GM21723 (cell line): ENCODE results near the gene PIM1.
"Not testable (repeated sequence)": the region's sequence is repeated elsewhere in the genome, so short reads cannot be mapped to it uniquely, and the experiment has no call there.

Experiments used
- ATAC-seq: cut with Tn5 transposase; IDR thresholded peaks from one replicate; pipeline ENCODE4 v1.9.1; 2021; ENCODE audit warnings: mild to moderate bottlenecking, moderate library complexity; ENCODE audit not compliant: unreplicated experiment

Gene PIM1

GRCh38 chr6:37169496-37170272 lies at the start of gene PIM1:
Gene PIM1 (plus strand): TSS chr6:37170152. CDS start chr6:37170576, 424 bp downstream.
- peak; percentile 54 for ATAC-seq

- ATAC-seq, result no peak
Measured at GRCh38 chr6:37121556-37121955, 48.4 kb upstream of the PIM1 start.

- ATAC-seq, result no peak
Measured at GRCh38 chr6:37122861-37123260, 47.1 kb upstream of the PIM1 start.

- no peak for ATAC-seq
Measured at GRCh38 chr6:37123957-37124729, 45.8 kb upstream of the PIM1 start.

- no peak for ATAC-seq
Measured at GRCh38 chr6:37125774-37126492, 44.0 kb upstream of the PIM1 start.

- ATAC-seq, result no peak
Measured at GRCh38 chr6:37126493-37126958, 43.4 kb upstream of the PIM1 start.

- ATAC-seq, result no peak
Measured at GRCh38 chr6:37126961-37127616, 42.9 kb upstream of the PIM1 start.

- ATAC-seq, result no peak
Measured at GRCh38 chr6:37127961-37128862, 41.7 kb upstream of the PIM1 start.

GRCh38 chr6:37128863-37129443 lies 41.0 kb upstream of the PIM1 start:
- ATAC-seq, result not testable (repeated sequence)

- no peak for ATAC-seq
Measured at GRCh38 chr6:37129566-37129965, 40.4 kb upstream of the PIM1 start.

GRCh38 chr6:37130704-37131103 lies 39.2 kb upstream of the PIM1 start:
- ATAC-seq, result no peak

- no peak for ATAC-seq
Measured at GRCh38 chr6:37131104-37131959, 38.6 kb upstream of the PIM1 start.

- ATAC-seq, result no peak
Measured at GRCh38 chr6:37131960-37132253, 38.0 kb upstream of the PIM1 start.

GRCh38 chr6:37134036-37134395 lies 35.9 kb upstream of the PIM1 start:
- ATAC-seq, result no peak

GRCh38 chr6:37134396-37135191 lies 35.4 kb upstream of the PIM1 start:
- no peak for ATAC-seq

GRCh38 chr6:37135835-37136694 lies 33.9 kb upstream of the PIM1 start:
- no peak for ATAC-seq

- ATAC-seq, result no peak
Measured at GRCh38 chr6:37136821-37137200, 33.1 kb upstream of the PIM1 start.
